HepG2 (cell line): ENCODE results near the gene RAD18. TPM values are rescaled to one million over a fixed set of nuclear protein-coding genes. Genes with fewer than 3 reads are reported as not detected.

Experiments
- ATAC-seq: fragments of 200-7000 bp; cut with Tn5 transposase; 3 replicates; pipeline ENCODE4 v1.9.1; 2020; ENCODE audit warnings: mild to moderate bottlenecking, moderate library complexity
- BruUV-seq: library from RNA; stranded (reverse); fragments of 400-500 nt; replicated peaks from 2 replicates; lab custom pipeline; 2021; lab: Mats Ljungman, UMichigan
- CTCF ChIA-PET: fragments of 300-600 bp; formaldehyde crosslinking; extraction: SDS; loops from one replicate; lab custom pipeline; 2021; ENCODE audit warnings: low total read pairs, inconsistent platforms, low intra/inter-chr PET ratio; lab: Yijun Ruan, JAX
- POLR2A ChIA-PET: fragments of 350-600 bp; sonication (Branson Sonifier 250); formaldehyde crosslinking; loops from one replicate; lab custom pipeline; 2020; ENCODE audit warnings: antibody characterized with exemption, inconsistent platforms; lab: Yijun Ruan, JAX
- DNase-seq: peaks from one replicate; pipeline ENCODE4 v3.0.0-alpha.2; 2015; ENCODE audit warnings: low spot score
- FAIRE-seq: peaks from 3 replicates; lab custom pipeline; 2011; peaks lifted over from hg19 to GRCh38; lab: Jason Lieb, UNC
- H2AFZ ChIP-seq: one replicate; pipeline ENCODE4 v1.6.1; 2011; ENCODE audit warnings: low read length, inconsistent platforms
- H3K27ac ChIP-seq: fragments of 300-600 bp; 3 replicates; pipeline ENCODE4 v1.8.0; 2011; ENCODE audit warnings: mixed run types, mild to moderate bottlenecking, mixed read lengths, low read length, inconsistent platforms; ENCODE audit not compliant: insufficient read depth; ENCODE audit errors: extremely low read length
- H3K27me3 ChIP-seq, 2 experiments: fragments of 200-600 bp in 1 of 2; 2 replicates in 1 of 2; 3 replicates in 1 of 2; pipeline versions ENCODE4 v1.6.0 to v1.8.0; 2011; ENCODE audit warnings: low read length in 2 of 2, mild to moderate bottlenecking in 2 of 2, moderate library complexity in 2 of 2, inconsistent platforms in 1 of 2; ENCODE audit not compliant: insufficient read depth in 2 of 2, control insufficient read depth in 1 of 2
- H3K36me3 ChIP-seq, 2 experiments: fragments of 200-600 bp in 1 of 2; replicated peaks in 1 of 2; 2 replicates in 1 of 2; 3 replicates in 1 of 2; pipeline versions ENCODE4 v1.5.1 to v1.8.0; 2011; ENCODE audit warnings: low read length in 2 of 2, inconsistent platforms in 1 of 2; ENCODE audit not compliant: insufficient read depth in 2 of 2, control insufficient read depth in 1 of 2
- H3K4me1 ChIP-seq: 2 replicates; pipeline ENCODE4 v1.5.1; 2012; ENCODE audit warnings: low read length, inconsistent platforms; ENCODE audit not compliant: insufficient read depth
- H3K4me2 ChIP-seq: 2 replicates; pipeline ENCODE4 v1.6.0; 2011; ENCODE audit warnings: low read depth, low read length, inconsistent platforms
- H3K4me3 ChIP-seq, 3 experiments: fragments of 200-600 bp in 1 of 3; sonication (generic), shearing (Covaris generic) in 1 of 3; replicated peaks in 1 of 3; 2 replicates each; pipeline ENCODE4 v1.5.1; 2011 to 2016; ENCODE audit warnings: low read length in 3 of 3, inconsistent platforms in 2 of 3, low read depth in 2 of 3, mild to moderate bottlenecking in 2 of 3, control low read depth in 1 of 3, mixed read lengths in 1 of 3; ENCODE audit not compliant: insufficient read depth in 1 of 3
- H3K79me2 ChIP-seq: one replicate; pipeline ENCODE4 v1.6.1; 2011; ENCODE audit warnings: low read length, inconsistent platforms; ENCODE audit not compliant: insufficient read depth
- H3K9ac ChIP-seq: 2 replicates; pipeline ENCODE4 v1.6.0; 2011; ENCODE audit warnings: mild to moderate bottlenecking, low read depth, low read length, inconsistent platforms; ENCODE audit not compliant: insufficient read depth
- H3K9me3 ChIP-seq: 2 replicates; pipeline ENCODE4 v1.5.1; 2012; ENCODE audit warnings: mild to moderate bottlenecking, low read length
- H4K20me1 ChIP-seq: 2 replicates; pipeline ENCODE4 v1.6.0; 2011; ENCODE audit warnings: inconsistent platforms, mild to moderate bottlenecking, low read length, moderate library complexity; ENCODE audit not compliant: insufficient read depth
- LCORL ChIP-seq, 2 experiments: fragments of 450-650 bp in 1 of 2; sonication (generic) in 1 of 2; formaldehyde crosslinking in 1 of 2; IDR thresholded peaks; 2 replicates each; pipeline versions ENCODE4 v1.5.0 to v1.6.1; 2017 to 2020; ENCODE audit warnings: antibody characterized with exemption in 1 of 2, missing genetic modification reagents in 1 of 2
- MTERF4 ChIP-seq: sonication (generic); formaldehyde crosslinking; IDR thresholded peaks from 2 replicates; pipeline ENCODE4 v1.8.0; 2023; ENCODE audit warnings: mild to moderate bottlenecking, missing genetic modification reagents
- NCOR1 ChIP-seq: fragments of 200-600 bp; sonication (generic); IDR thresholded peaks from 2 replicates; pipeline ENCODE4 v1.7.0; 2017; ENCODE audit warnings: antibody characterized with exemption, low read length, borderline replicate concordance
- NRL ChIP-seq: sonication (generic); formaldehyde crosslinking; IDR thresholded peaks from 2 replicates; pipeline ENCODE4 v1.5.0; 2020; ENCODE audit warnings: missing genetic modification reagents, mild to moderate bottlenecking, moderate library complexity, borderline replicate concordance
- TARDBP ChIP-seq: sonication (generic); formaldehyde crosslinking; IDR thresholded peaks from 2 replicates; pipeline ENCODE4 v1.8.0; 2022; ENCODE audit warnings: mild to moderate bottlenecking, missing genetic modification reagents
- YEATS4 ChIP-seq: sonication (generic); formaldehyde crosslinking; IDR thresholded peaks from 2 replicates; pipeline ENCODE4 v1.4.0; 2020; ENCODE audit warnings: missing genetic modification reagents, borderline replicate concordance
- ZFP90 ChIP-seq: sonication (generic); formaldehyde crosslinking; IDR thresholded peaks from 2 replicates; pipeline ENCODE4 v1.8.0; 2022; ENCODE audit warnings: missing genetic modification reagents, mild to moderate bottlenecking, inconsistent platforms, borderline replicate concordance
- ZNF430 ChIP-seq: sonication (generic); formaldehyde crosslinking; IDR thresholded peaks from 2 replicates; pipeline ENCODE4 v1.9.0; 2021; ENCODE audit warnings: mild to moderate bottlenecking, missing genetic modification reagents
- ZNF446 ChIP-seq: sonication (generic); formaldehyde crosslinking; IDR thresholded peaks from 2 replicates; pipeline ENCODE4 v1.5.0; 2020; ENCODE audit warnings: mild to moderate bottlenecking, missing genetic modification reagents
- WGBS: methylation state at CpG from one replicate; pipeline ENCODE4 v1.1.6; 2017; ENCODE audit warnings: low lambda C conversion rate; 5-methylcytosine and 5-hydroxymethylcytosine counted together
- in situ Hi-C: cut with HindIII; loops from 2 replicates; pipeline ENCODE4 v1.10.0; 2017; ENCODE audit warnings: low pct_unique_long_range_greater_than_20kb; ENCODE audit not compliant: extremely low pct_ligation_motif_present
- intact Hi-C: fragments of 100-400 bp; cut with micrococcal nuclease; formaldehyde crosslinking; loops from one replicate; pipeline ENCODE4 v1.10.0; 2022; ENCODE audit not compliant: unreplicated experiment
- polyA plus RNA-seq, 8 experiments: library from polyadenylated mRNA; depleted of rRNA in 3 of 8; stranded (reverse) in 7 of 8; unstranded in 1 of 8; fragments of >200 nt; fragmentation: Illumina TruSeq in 4 of 8; extraction: Trizol in 4 of 8; gene quantifications; 2 replicates each; pipeline versions ENCODE4 v1.2.1 to v1.2.3, GENCODE V29; 2011 to 2016; ENCODE audit warnings: low read depth in 4 of 8, missing spikeins in 1 of 8, mixed read lengths in 1 of 8; ENCODE audit not compliant: insufficient read depth in 1 of 8
- total RNA-seq, 5 experiments: library from RNA; depleted of rRNA; stranded (reverse); fragments of >200 nt; fragmentation: Illumina TruSeq; extraction: Trizol; gene quantifications; 2 replicates each; pipeline ENCODE4 v1.2.3, GENCODE V29; 2016; ENCODE audit warnings: low read depth in 1 of 5
- TF ChIP-seq, protein P1 (sequence below): sonication (generic); formaldehyde crosslinking; IDR thresholded peaks from 2 replicates; pipeline ENCODE4 v1.4.0; 2020; ENCODE audit warnings: mild to moderate bottlenecking, missing genetic modification reagents
- TF ChIP-seq, protein P2 (sequence below): sonication (generic); formaldehyde crosslinking; IDR thresholded peaks from 2 replicates; pipeline ENCODE4 v1.5.1; 2020; ENCODE audit warnings: mild to moderate bottlenecking, missing genetic modification reagents, moderate library complexity

Gene RAD18
- total and polyA plus RNA-seq, 2 of the 13 experiments (the other 11 are each of a cell fraction or from before 2014, with no cell fraction given), result 5.9 to 20.7 TPM

GRCh38 chr3:8981296-8981695 lies 18.0 kb upstream of the RAD18 start:
- Histone ChIP-seq H3K4me3 (peak overlapping the region in 2 of 3 experiments; percentile 25 to 36; a peak in 3 of 6 replicates), H3K27ac (peak overlapping the region; percentile 80), H3K36me3 (no peaks in the 10 kb centered on the region), H3K4me2 (peak overlapping the region; percentile 70), H3K9ac (peak overlapping the region; percentile 33; the same call in 1 of the 2 replicates), H4K20me1 (no peaks in the 10 kb centered on the region), H3K9me3 (peaks cover 13% of the 10 kb centered on the region), H3K27me3 (peaks cover 0 to 6% of the 10 kb centered on the region in 2 experiments; a peak in 1 of 5 replicates), H3K79me2 (no peaks in the 10 kb centered on the region)
- no TSS peak for BruUV-seq
- ChIA-PET CTCF (no interaction called here), POLR2A (interaction anchor here (1.1 to 1.4 kb wide), 2 partner anchors 16 to 416 kb away, joined by 4 to 6 read pairs; partner anchors contain the start of gene SETD5)
- FAIRE-seq (no peak), DNase-seq (no peak), ATAC-seq (peak; percentile 22; the same call in 2 of the 3 replicates)
- in situ Hi-C loops, result no loop called here
- intact Hi-C loops, result no loop called here
- WGBS, result 28% methylated on average over 9 of the region's 9 CpGs
- TF ChIP-seq ZNF446 (CRISPR knock-in tag), result 0 out of 2 replicates have a peak, but pooled peaks have one; percentile 13
- 0 out of 2 replicates have a peak, but pooled peaks have one; percentile 27 for TF ChIP-seq MTERF4 (CRISPR knock-in tag)
- TF ChIP-seq LCORL (IDR thresholded peaks at IDR 0.05), result no peak
- TF ChIP-seq LCORL (CRISPR knock-in tag; IDR thresholded peaks at IDR 0.05), result peak; percentile 5; the same call in 1 of the 2 replicates
- no peak for TF ChIP-seq NCOR1
- TF ChIP-seq YEATS4 (CRISPR knock-in tag), result 0 out of 2 replicates have a peak, but pooled peaks have one; percentile 24
- TF ChIP-seq ZFP90 (CRISPR knock-in tag), result peak; percentile 39; the same call in 1 of the 2 replicates
- TF ChIP-seq ZNF430, result peak; percentile 13; the same call in 1 of the 2 replicates
- TF ChIP-seq, protein P1, sequence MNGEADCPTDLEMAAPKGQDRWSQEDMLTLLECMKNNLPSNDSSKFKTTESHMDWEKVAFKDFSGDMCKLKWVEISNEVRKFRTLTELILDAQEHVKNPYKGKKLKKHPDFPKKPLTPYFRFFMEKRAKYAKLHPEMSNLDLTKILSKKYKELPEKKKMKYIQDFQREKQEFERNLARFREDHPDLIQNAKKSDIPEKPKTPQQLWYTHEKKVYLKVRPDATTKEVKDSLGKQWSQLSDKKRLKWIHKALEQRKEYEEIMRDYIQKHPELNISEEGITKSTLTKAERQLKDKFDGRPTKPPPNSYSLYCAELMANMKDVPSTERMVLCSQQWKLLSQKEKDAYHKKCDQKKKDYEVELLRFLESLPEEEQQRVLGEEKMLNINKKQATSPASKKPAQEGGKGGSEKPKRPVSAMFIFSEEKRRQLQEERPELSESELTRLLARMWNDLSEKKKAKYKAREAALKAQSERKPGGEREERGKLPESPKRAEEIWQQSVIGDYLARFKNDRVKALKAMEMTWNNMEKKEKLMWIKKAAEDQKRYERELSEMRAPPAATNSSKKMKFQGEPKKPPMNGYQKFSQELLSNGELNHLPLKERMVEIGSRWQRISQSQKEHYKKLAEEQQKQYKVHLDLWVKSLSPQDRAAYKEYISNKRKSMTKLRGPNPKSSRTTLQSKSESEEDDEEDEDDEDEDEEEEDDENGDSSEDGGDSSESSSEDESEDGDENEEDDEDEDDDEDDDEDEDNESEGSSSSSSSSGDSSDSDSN, result 0 out of 2 replicates have a peak, but pooled peaks have one; percentile 29
- 0 out of 2 replicates have a peak, but pooled peaks have one; percentile 1 for TF ChIP-seq NRL (CRISPR knock-in tag)
- no peak for TF ChIP-seq TARDBP (CRISPR knock-in tag)
- TF ChIP-seq, protein P2, sequence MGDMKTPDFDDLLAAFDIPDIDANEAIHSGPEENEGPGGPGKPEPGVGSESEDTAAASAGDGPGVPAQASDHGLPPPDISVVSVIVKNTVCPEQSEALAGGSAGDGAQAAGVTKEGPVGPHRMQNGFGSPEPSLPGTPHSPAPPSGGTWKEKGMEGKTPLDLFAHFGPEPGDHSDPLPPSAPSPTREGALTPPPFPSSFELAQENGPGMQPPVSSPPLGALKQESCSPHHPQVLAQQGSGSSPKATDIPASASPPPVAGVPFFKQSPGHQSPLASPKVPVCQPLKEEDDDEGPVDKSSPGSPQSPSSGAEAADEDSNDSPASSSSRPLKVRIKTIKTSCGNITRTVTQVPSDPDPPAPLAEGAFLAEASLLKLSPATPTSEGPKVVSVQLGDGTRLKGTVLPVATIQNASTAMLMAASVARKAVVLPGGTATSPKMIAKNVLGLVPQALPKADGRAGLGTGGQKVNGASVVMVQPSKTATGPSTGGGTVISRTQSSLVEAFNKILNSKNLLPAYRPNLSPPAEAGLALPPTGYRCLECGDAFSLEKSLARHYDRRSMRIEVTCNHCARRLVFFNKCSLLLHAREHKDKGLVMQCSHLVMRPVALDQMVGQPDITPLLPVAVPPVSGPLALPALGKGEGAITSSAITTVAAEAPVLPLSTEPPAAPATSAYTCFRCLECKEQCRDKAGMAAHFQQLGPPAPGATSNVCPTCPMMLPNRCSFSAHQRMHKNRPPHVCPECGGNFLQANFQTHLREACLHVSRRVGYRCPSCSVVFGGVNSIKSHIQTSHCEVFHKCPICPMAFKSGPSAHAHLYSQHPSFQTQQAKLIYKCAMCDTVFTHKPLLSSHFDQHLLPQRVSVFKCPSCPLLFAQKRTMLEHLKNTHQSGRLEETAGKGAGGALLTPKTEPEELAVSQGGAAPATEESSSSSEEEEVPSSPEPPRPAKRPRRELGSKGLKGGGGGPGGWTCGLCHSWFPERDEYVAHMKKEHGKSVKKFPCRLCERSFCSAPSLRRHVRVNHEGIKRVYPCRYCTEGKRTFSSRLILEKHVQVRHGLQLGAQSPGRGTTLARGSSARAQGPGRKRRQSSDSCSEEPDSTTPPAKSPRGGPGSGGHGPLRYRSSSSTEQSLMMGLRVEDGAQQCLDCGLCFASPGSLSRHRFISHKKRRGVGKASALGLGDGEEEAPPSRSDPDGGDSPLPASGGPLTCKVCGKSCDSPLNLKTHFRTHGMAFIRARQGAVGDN, result peak; percentile 62
- TF ChIP-seq, all 625 proteins: peak for 9
- Histone ChIP-seq H2AFZ (peak overlapping the region; percentile 57), H3K4me1 (peaks cover 47% of the 10 kb centered on the region)
